GM06990 (cell line): Measurements from ENCODE around the gene SLC43A2.
A peak's percentile ranks its signal among the peaks of the same experiment; 100 is the strongest.
"Not testable (repeated sequence)": the region's sequence is repeated elsewhere in the genome, so short reads cannot be mapped to it uniquely, and the experiment has no call there.

Experiments used
- DNase-seq: peaks from one replicate; pipeline ENCODE4 v3.0.0-alpha.2; 2011; ENCODE audit not compliant: insufficient read length; ENCODE audit errors: extremely low read depth
- H3K27me3 ChIP-seq: replicated peaks from 2 replicates; pipeline ENCODE4 v1.6.0; 2011; ENCODE audit warnings: low read length; ENCODE audit not compliant: control insufficient read depth, insufficient read depth
- H3K36me3 ChIP-seq: 2 replicates; pipeline ENCODE4 v1.5.1; 2011; ENCODE audit warnings: low read length; ENCODE audit not compliant: control insufficient read depth, insufficient read depth
- H3K4me3 ChIP-seq: replicated peaks from 2 replicates; pipeline ENCODE4 v1.5.1; 2011; ENCODE audit warnings: low read depth, mild to moderate bottlenecking, control low read depth, low read length
- CTCF ChIP-seq: IDR thresholded peaks from 2 replicates; pipeline ENCODE4 v1.5.1; 2011; ENCODE audit warnings: low read length, control low read depth, mild to moderate bottlenecking, inconsistent platforms; ENCODE audit not compliant: insufficient read depth, poor library complexity, severe bottlenecking

SLC43A2 gene

GRCh38 chr17:1577182-1577581, 51.5 kb downstream of the SLC43A2 start:
- no peak for DNase-seq
- Histone ChIP-seq H3K4me3 (no peak overlapping the region), H3K36me3 (peaks cover 13% of the 10 kb centered on the region), H3K27me3 (no peaks in the 10 kb centered on the region)
- no peak for TF ChIP-seq CTCF

- Histone ChIP-seq H3K36me3 (peaks cover 13% of the 10 kb centered on the region), H3K27me3 (no peaks in the 10 kb centered on the region), H3K4me3 (no peak overlapping the region)
- TF ChIP-seq CTCF: no peak
- DNase-seq: no peak
Observed at GRCh38 chr17:1576500-1576899, 52.1 kb downstream of the SLC43A2 start.

- H3K4me3 ChIP-seq: no peak overlapping the region
- no peak for TF ChIP-seq CTCF
- H3K27me3 ChIP-seq: no peaks in the 10 kb centered on the region
Observed at GRCh38 chr17:1574697-1575471, 53.8 kb downstream of the SLC43A2 start.

GRCh38 chr17:1573932-1574696, 54.5 kb downstream of the SLC43A2 start:
- no peak overlapping the region for H3K4me3 ChIP-seq
- peak; percentile 94 for TF ChIP-seq CTCF
- peaks cover 9% of the 10 kb centered on the region for H3K36me3 ChIP-seq
- peak; percentile 79 for DNase-seq
- H3K27me3 ChIP-seq: no peaks in the 10 kb centered on the region

More at GRCh38 chr17:1574697-1575471, 53.8 kb downstream of the SLC43A2 start:
- H3K36me3 ChIP-seq: peaks cover 10% of the 10 kb centered on the region
- no peak for DNase-seq

- not testable (repeated sequence) for DNase-seq, H3K36me3 ChIP-seq, H3K27me3 ChIP-seq, H3K4me3 ChIP-seq
Observed at GRCh38 chr17:1572646-1573045, 56.0 kb downstream of the SLC43A2 start.

GRCh38 chr17:1571341-1571704, 57.3 kb downstream of the SLC43A2 start:
- no peak for DNase-seq
- no peak overlapping the region for H3K4me3 ChIP-seq
- H3K36me3 ChIP-seq: no peaks in the 10 kb centered on the region; the same call in 1 of the 2 replicates
- no peak for TF ChIP-seq CTCF
- no peaks in the 10 kb centered on the region for H3K27me3 ChIP-seq
